Esophagus mucosa (tissue), 1 donor: Measurements from ENCODE around the gene GIT1. TPM values are rescaled to one million over a fixed set of nuclear protein-coding genes. Genes with fewer than 3 reads are reported as not detected.
A peak's percentile ranks its signal among the peaks of the same experiment; 100 is the strongest.

ENCODE experiments used
- ATAC-seq: fragments of 200-7000 bp; cut with Tn5 transposase; one replicate; pipeline ENCODE4 v1.9.1; 2020
- total RNA-seq: library from RNA; stranded (reverse); gene quantifications from one replicate; pipeline ENCODE4 v1.2.4, GENCODE V29; 2023
- donor health status: DM: yes; HTN: yes; CAD: no.

The GIT1 gene
- total RNA-seq: 28.7 TPM

DNA sequence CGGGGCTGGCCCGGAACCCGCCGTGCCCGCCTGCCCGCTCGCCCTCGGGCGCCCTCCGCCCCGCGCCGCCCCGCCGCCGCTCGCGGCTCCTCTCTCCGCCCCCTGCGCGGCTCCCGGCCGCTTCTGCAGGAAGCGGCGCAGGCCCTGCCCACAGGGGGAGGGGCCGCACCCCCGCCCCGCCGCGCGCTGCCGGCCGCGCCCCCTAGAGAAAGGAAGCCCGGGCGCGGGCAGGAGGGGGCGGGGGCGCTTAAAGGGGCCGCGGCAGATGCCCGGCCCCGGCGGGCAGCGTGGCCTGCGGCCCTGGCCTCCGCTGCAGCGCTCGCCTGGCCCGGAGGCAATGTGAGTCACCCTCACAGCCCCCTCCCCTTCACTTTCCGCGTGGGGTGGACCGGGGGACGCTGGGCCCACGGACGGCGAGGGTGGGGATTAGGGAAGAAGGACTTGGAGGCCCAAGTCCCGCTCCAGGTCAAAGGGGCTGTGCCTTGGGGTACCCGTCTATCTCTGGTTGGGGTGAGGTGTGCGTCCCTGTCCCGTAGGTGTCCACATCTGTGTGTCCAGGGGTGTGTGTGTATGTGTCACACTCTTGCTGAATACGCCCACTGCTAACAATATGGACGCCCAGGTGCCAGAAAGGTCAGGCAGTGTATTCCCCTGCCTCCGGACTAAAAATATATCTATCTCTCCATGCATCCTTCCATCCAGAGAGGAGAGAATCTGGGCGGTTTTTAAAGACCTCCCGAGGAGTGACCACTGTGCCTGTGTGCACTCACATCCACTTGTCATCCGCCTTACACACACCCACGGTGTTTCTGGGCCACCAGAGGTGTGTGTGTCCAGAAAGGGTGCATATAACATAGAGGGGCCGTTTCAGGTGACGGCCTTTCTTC is at the start of gene GIT1:
TSS of gene GIT1 (minus strand) at position 125 of the 887 bp plus-strand sequence. CDS start 270 bp downstream, outside the sequence.
- ATAC-seq: peak; percentile 79

DNA sequence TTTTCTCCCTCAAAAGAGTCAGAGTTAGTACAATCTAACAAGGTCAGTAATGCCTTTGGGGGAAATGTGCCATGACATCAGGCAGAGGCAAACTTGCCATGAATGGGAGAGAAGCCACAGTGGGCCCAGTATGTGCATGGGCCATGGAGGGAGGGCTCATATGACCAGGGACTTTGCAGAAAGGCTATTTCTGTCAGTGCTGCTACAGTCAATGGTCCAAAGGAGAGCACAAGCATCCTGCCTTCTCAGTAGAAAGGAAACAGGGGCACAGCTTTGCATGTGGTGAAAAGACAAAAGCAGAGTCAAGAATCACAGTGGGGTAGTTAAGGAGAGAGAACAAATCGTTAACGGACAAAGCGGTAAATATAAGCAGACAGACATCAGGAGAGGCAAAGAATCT is 44.4 kb upstream of the GIT1 start:
- no peak for ATAC-seq

DNA sequence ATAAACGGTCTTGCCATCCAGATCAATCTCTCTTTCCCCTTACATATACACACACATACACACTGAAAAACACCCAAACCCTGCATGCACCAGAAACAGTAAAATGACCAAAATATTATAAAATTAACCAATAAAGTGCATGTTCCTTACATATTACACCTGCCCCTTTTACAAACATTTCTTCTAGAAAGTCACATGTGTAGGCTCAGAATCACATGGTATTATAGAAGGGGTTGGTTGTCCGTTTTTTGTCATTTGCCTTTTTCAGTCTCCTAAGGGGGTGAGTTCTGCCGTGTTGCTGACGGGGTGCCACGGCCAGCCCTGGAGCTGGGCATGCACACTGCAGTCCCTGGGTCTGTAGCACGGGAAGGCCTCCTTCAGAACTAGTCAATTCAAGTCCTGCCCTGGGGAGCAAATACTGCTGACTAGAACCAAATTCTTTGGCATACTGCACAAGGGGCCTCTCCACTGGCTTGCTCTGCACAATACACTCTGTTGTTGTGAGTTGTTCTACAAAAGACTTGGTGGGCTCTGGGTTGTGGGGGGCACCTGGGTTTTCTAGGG is 41.3 kb upstream of the GIT1 start:
- no peak for ATAC-seq

DNA sequence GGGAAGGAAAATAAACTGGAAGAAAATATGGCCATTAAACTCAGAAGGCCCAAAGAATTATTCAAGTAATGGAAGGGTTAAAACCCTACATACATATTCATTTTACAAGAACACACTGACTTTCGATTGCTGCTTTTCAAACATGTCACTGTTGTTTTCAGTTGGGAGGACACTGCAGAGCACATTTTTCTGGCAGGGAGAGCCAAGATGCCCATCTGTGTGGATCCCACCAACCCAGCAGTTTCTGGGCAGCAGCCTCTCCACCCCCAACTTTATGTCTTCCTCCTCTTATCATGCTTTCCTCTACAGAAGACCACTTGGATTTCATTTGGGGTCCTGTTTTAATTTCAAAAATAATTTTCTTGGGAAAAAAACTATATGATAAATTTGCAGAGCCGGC is 40.4 kb upstream of the GIT1 start:
- no peak for ATAC-seq

- no peak for ATAC-seq
These were observed 39.2 kb upstream of the GIT1 start for GRCh38 chr17:29628644-29629043.

DNA sequence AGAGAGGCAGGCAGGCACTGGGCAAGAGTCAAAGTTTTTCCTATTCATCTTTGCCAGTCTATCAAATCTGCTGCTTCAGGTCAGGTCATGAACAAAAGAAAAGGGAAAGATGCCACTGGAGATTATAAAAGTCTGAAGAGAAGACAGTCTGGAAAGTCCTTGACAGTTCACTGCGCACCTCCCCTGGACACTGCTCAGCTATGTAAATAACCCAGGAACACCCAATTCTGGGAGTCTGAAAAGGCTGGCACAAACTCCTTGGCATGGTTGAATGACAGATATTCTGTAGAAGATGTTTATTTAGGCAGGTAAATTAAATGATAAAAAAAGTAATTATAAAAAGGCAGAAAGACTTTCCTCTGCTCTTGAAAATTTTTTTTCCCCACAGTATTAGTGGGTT is 38.5 kb upstream of the GIT1 start:
- ATAC-seq: no peak

- ATAC-seq: no peak
These were observed 35.7 kb upstream of the GIT1 start for GRCh38 chr17:29625037-29625750.

- ATAC-seq: no peak
These were observed 35.1 kb upstream of the GIT1 start for GRCh38 chr17:29624586-29624985.

DNA sequence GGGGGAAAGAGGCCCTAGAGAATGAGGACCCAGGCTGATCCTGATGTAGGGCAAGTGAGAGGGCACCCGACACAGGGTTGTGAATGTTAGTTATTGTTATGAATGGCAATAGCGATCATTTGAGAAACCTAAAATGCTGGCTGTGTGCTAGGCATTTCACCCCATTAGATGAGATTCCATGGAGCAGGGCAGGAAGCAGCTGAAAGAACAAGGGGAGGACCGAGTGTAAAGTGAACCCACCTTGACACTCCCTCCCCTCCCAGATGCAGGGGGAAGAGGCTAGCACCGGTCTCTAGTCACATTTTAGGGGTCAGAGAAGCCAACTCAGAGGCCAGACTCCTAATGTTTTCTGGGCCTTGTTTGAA is 33.8 kb upstream of the GIT1 start:
- ATAC-seq: no peak

- peak; percentile 22 for ATAC-seq
These were observed 33.2 kb upstream of the GIT1 start, which contains the start of gene CORO6 for GRCh38 chr17:29622337-29623282. Gene CORO6, minus strand, starts transcription at chr17:29622912. Its CDS starts 1,491 bp downstream, at chr17:29621421.

GRCh38 chr17:29621751-29622194 is 32.3 kb upstream of the GIT1 start:
- ATAC-seq: no peak

GRCh38 chr17:29620779-29621500 is 31.5 kb upstream of the GIT1 start:
- ATAC-seq: no peak

DNA sequence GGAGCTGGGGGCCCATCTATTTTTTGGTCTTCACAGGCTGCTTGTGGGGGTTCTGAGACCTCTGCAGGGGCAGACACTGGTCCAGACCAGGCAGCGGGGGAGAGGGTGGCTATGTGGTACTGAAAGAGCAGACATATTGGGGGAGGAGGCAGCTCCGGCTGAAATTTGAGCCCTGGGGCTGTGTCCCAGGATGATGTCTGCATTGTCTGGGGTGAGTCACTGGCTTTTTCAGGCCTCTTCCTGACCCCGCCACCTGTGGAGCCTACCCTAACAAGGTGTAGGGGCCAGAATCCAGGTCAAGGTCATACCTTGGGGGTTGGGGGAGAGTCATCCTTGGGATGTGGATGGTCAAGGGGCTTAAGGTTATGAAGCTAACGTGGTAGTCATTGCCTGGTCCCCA is 30.8 kb upstream of the GIT1 start:
- ATAC-seq: no peak

- no peak for ATAC-seq
These were observed 29.8 kb upstream of the GIT1 start for GRCh38 chr17:29619251-29619650.

DNA sequence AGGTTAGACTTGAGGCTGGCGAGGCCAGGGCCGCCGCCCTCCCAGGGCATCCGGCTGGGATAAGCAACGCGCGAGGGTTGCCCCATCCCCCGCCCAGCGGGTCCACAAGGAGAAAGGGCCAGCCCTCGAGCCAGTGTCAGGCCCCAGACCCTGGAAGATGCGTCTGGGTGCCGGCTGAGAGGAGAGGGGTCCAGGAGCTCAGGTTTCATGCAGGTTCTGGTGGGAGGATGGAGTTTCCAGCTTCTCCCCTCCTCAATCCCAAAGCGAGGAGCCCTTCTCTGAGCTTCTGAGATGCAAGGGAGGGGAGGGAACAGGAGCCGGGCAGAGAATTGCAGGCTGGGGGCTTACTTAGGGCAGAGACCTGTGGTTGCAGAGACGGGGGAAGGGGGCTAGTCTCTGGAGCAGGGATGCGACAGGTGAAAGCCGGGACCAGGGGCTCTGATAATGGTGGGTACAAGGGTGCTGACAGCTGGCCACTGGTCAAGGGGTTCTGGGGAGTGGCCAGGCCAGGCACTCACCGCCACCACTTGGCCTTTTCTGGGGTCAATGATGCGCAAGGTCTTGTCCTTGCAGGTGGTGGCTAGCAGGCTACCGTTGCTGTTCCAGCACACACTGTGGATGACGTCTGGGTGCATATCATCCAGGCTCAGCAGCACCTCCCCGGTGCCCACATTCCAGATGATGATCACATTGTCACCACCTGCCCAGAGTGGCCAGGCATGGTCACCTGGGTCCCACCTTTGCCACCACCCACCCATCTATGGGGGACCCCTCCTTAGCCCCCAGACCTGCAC is 29.0 kb upstream of the GIT1 start:
- ATAC-seq: no peak

DNA sequence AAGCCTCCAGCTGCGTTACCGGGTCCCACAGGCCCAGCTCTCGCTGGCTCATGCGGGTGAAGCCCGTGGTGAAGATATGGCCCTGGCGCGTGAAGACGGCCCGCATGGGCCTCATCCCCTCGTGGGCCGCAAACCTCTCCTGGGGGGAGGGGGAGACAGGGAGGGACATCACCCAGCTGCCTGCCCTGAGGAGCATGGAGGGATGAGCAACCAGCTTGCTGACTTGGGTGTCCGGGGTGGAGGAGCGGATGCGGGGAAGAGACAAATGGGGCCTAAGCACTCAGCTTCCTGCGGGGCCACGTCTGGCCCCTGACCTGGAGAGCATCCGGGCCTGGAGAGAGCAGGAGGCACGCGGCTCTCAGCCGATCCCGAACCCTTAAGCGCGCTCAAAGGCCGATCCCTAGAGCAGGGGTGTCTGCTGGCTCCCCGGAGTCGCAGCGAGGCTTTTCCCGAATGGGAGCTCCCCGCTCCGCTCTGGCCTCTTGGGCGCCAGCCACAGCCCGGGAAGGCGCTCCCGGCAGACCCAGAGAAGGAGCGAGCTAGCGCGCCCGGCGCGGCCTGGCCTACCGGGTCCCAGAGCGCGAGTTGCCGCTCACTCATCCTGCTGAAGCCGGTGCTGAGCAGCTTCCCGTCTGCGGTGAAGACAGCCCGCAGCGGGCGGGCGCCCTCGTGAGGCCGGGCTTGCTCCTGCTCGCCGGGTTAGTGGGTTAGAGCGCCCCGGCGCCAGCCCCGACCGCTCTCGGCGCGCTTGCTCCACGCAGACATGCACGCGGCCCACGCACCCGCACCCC is 28.2 kb upstream of the GIT1 start:
- ATAC-seq: peak; percentile 62

DNA sequence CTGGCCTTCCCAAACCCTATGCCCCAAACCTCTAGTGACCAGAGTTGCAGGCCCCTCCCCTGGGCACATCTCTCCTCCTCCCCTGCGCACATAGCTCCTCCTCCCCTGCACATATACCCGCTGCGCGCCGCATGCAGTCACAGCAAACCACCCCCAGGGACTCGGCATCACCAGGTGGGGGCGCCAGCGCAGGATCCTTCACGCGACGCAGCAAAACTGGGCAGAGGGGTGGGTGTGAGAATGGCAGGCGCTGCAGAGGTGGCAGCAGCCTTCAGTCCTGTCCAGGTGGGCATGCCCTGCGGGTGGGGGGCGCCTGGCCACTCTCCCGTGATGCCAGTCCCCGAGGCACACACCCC is 27.7 kb upstream of the GIT1 start:
- peak; percentile 71 for ATAC-seq

DNA sequence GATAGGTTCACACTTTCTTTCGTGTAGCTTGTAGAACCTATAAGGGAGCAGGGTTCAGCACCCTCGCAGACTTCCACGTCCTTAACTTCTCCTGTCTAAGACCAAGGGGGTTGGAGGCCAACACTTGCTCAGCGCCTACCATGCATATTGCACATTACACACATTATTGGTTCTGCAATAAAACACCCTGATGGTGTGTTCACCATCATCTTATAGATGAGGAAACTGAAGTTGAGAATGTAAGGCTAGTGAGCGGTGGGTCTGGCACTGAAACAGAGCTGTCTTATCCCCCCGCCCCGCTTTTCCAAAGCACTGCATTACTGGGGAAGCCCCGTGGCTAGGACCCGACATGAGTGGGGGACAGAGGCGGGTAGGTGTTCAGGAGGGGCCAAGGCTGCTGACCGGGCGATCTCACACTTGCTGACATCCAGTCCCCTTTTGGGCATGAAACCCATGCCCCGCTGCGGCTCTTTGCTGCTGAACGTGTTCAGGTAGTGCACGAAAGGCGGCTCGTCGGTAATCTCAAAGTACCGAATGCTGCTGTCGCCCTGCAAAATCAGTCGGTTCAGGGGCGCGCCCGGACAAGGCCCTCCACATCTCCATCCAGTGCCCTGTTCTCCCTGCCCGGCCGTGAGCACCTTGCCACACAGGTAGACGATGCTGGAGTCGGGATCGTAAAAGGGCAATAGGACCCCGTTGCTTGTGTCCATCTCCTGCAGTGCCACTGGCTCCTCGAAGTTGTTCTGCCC is 27.0 kb upstream of the GIT1 start:
- ATAC-seq: no peak
